DOHH2 (cell line): Measurements from ENCODE around the gene KRTAP5-3.

Source experiments
- EZH2phosphoT487 ChIP-seq: fragments of 200-600 bp; sonication (generic); IDR thresholded peaks from 2 replicates; pipeline ENCODE4 v1.6.1; 2017; ENCODE audit warnings: borderline replicate concordance, mild to moderate bottlenecking, antibody characterized with exemption, low read length, moderate library complexity, mixed read lengths
- TF ChIP-seq, protein P1 (sequence below): fragments of 200-600 bp; sonication (generic); IDR thresholded peaks from one replicate; pipeline ENCODE4 v1.5.1; 2014; ENCODE audit warnings: antibody characterized with exemption, mild to moderate bottlenecking, low read depth, low read length; ENCODE audit not compliant: poor library complexity, severe bottlenecking

DNA sequence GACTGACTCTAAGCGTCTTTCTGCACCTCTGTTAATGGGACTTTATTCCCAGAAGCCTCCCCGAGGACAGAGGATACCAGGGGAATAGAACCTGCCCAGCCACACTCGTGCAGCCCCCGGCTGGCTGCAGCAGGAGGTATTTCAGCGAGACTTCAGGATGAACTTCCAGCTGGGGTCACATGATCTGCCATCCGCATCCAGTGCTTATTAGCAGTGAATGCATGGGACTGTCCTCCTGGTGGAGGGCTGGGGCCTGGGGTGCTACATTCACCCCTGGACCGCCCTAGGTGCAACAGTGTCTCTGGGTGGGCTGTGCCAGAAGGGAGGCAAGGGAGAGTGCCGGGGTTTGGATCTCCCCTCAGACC lies 37.8 kb downstream of the KRTAP5-3 start:
- TF ChIP-seq, protein P1, sequence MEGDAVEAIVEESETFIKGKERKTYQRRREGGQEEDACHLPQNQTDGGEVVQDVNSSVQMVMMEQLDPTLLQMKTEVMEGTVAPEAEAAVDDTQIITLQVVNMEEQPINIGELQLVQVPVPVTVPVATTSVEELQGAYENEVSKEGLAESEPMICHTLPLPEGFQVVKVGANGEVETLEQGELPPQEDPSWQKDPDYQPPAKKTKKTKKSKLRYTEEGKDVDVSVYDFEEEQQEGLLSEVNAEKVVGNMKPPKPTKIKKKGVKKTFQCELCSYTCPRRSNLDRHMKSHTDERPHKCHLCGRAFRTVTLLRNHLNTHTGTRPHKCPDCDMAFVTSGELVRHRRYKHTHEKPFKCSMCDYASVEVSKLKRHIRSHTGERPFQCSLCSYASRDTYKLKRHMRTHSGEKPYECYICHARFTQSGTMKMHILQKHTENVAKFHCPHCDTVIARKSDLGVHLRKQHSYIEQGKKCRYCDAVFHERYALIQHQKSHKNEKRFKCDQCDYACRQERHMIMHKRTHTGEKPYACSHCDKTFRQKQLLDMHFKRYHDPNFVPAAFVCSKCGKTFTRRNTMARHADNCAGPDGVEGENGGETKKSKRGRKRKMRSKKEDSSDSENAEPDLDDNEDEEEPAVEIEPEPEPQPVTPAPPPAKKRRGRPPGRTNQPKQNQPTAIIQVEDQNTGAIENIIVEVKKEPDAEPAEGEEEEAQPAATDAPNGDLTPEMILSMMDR = no peak
- TF ChIP-seq EZH2phosphoT487 = no peak
